Choroid plexus epithelial cell (primary cell): ENCODE data around the gene ANKRD45.

Experiments
- DNase-seq: peaks from one replicate; pipeline ENCODE4 v3.0.0-alpha.2; 2010; ENCODE audit warnings: low read depth
- H3K4me3 ChIP-seq: 2 replicates; pipeline ENCODE4 v1.5.1; 2011; ENCODE audit warnings: low read depth, mild to moderate bottlenecking, control low read depth, low read length, moderate library complexity
- TF ChIP-seq, protein P1 (sequence below): conservative IDR thresholded peaks from 2 replicates; pipeline ENCODE4 v1.5.1; 2011; ENCODE audit warnings: low read depth, mild to moderate bottlenecking, control low read depth, inconsistent platforms, low read length, moderate library complexity

Gene ANKRD45, protein sequence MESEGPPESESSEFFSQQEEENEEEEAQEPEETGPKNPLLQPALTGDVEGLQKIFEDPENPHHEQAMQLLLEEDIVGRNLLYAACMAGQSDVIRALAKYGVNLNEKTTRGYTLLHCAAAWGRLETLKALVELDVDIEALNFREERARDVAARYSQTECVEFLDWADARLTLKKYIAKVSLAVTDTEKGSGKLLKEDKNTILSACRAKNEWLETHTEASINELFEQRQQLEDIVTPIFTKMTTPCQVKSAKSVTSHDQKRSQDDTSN

DNA sequence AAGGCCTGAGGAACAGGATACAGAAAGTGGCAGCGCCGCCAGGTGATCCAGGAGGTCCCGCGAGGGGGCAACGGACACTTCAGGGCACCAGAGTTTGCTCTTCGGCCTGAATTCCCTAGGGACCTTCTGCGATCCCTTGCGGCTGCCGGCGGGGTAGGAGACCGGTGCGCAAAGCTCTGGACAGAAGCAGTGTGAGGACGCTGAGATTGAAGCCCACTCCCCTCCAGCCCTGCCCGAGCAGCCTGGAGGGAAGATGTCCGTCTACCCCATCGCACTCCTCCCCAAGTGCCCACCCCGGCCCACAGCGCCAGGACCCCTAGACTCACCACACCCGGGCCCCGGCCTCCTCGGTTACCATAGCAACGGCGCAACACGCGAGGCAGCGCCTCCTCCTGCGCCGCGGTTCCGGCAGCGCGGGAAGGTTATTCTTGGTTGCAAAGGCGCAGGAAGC, at the start of gene ANKRD45:
Gene ANKRD45 (minus strand): TSS at position 361 of the 451 bp plus-strand sequence. CDS start 10,433 bp downstream, outside the sequence.
- DNase-seq = peak; percentile 51
- H3K4me3 ChIP-seq = peak within 1 kb of the TSS; percentile 61
- TF ChIP-seq, protein P1, sequence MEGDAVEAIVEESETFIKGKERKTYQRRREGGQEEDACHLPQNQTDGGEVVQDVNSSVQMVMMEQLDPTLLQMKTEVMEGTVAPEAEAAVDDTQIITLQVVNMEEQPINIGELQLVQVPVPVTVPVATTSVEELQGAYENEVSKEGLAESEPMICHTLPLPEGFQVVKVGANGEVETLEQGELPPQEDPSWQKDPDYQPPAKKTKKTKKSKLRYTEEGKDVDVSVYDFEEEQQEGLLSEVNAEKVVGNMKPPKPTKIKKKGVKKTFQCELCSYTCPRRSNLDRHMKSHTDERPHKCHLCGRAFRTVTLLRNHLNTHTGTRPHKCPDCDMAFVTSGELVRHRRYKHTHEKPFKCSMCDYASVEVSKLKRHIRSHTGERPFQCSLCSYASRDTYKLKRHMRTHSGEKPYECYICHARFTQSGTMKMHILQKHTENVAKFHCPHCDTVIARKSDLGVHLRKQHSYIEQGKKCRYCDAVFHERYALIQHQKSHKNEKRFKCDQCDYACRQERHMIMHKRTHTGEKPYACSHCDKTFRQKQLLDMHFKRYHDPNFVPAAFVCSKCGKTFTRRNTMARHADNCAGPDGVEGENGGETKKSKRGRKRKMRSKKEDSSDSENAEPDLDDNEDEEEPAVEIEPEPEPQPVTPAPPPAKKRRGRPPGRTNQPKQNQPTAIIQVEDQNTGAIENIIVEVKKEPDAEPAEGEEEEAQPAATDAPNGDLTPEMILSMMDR = peak; percentile 2

DNA sequence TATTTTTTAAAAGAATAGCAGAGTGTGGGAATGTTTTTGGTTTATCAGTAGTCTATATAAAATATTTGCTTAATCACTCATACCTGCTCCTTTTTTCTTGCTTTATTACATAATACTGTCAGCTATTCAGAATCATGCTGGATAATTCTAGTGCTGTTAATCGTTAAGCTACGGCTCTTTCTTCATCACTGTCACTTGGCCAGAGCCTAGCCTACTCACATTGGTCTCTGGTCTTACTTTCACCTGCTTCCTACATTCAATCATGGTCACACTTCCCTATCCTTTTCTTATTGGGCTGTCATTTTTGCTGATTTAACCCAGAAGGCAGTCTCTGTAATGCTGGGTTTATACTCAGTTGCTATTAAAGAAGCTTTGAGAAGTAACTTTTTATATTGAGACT, 47.6 kb upstream of the ANKRD45 start:
- no peak overlapping the region for H3K4me3 ChIP-seq
- DNase-seq = no peak
- TF ChIP-seq, protein P1 = no peak

DNA sequence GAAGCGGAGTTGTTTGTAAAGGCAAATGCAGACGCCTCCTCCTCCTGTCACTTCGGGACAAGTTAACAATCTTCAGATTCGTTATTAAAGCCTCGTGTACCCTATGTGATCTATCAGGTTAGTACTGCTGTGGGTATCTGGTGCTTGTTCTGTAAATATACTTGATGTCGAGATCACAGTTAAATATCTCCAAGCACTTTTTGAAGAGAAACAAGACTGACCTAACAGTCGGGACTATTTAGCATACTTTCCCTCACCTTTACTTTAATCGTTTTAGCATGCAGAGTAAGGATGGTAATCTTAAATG, 45.8 kb upstream of the ANKRD45 start:
- TF ChIP-seq, protein P1 = no peak
- DNase-seq = no peak
- peak overlapping the region; percentile 91 for H3K4me3 ChIP-seq

DNA sequence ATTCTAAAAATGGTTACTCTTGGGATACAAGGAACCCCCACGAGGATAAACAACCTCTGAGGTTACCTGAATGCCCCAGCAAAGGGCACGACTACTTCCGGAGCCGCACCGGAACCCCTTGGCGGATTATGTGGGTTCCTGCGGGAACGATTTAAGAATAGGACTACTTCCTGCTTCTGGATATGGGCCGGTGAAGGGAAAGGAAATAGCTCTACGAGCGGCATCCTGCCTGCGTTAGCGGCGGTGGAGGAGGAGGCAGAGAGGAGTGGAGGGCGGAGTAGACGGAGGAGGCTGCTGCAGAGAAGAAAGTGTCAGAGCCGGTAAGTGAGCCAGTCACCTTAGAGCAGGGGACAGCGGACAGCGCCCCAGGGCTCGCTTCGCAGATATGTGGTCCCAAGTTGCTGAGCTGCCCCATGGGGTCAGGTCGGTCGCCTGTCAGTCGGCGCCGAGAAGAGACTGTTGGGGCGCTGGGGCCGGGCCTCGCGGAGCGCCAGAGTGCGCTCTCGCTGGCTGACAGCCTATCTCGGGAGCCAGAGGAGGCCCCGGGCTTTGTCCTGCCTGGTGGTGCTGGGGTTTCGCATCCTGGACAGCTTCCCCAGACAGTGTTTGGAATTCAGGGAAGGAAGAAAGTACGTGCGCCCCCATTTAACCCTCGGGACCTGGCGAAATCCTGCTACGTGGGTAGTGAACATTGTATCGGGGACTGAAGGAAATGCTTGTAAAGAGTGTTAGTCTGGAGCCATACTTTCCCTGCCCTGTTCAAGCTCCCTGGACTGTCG, 45.3 kb upstream of the ANKRD45 start, which contains the start of gene KLHL20:
Gene KLHL20 (plus strand): TSS at position 223 of the 779 bp plus-strand sequence. CDS start 1,063 bp downstream, outside the sequence.
- TF ChIP-seq, protein P1 = no peak
- peak; percentile 95 for DNase-seq

DNA sequence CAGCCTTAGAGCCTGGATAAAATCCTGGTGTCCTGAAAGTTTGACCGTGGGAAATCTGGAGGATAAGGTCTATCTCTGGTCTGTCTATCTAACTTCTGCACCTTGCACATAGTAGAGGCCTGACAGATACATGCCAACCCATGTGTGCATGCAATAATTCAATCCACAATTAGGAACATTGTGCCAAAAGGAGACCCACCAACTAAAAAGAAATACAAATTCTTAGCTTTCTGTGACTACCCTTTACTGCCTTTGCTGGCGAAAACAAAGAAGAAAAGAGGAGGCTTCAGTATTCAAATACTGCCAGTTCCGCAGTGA, 44.7 kb upstream of the ANKRD45 start:
- peak overlapping the region; percentile 91 for H3K4me3 ChIP-seq
- TF ChIP-seq, protein P1 = no peak
- DNase-seq = no peak

More for the DNA sequence above, 45.3 kb upstream of the ANKRD45 start, which contains the start of gene KLHL20:
- peak within 1 kb of the TSS; percentile 91 for H3K4me3 ChIP-seq

DNA sequence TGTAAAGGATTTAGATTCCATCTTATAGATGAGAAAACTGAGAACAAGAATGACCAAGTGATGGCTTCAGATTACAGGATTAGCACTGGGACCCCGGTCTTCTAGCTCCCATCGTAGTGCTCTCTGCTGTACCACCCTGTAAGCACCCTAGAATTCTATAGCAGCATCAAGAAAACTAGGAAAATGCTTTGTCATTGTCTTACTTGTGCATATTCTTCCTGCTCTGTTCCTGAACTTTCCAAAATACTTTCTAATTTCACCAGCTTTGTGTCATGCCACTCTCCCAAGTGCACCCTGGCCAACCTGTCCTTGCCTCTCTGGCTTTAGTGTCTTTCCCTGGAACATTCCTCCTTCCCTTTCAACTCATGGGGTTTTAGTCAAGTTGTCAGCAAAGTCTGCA, 39.1 kb upstream of the ANKRD45 start:
- no peak for DNase-seq
- TF ChIP-seq, protein P1 = no peak
- no peak overlapping the region for H3K4me3 ChIP-seq
